ENCODE results near the gene FNIP1.
A peak's percentile ranks its signal among the peaks of the same experiment; 100 is the strongest.
"Not testable (repeated sequence)": the region's sequence is repeated elsewhere in the genome, so short reads cannot be mapped to it uniquely, and the experiment has no call there.

FNIP1 gene

GRCh38 chr5:131782717-131783116 lies 14.1 kb downstream of the FNIP1 start:
- H3K9me3 ChIP-seq (replicated peaks in 1 of 11), result peaks cover 0 to 48% (median 44%) of the 10 kb centered on the region in 11 experiments; a peak in 20 of 22 replicates
- H3K27me3 ChIP-seq, result no peaks in the 10 kb centered on the region
- H3K4me1 ChIP-seq, result peaks cover 0 to 15% (median 0%) of the 10 kb centered on the region in 10 experiments; a peak in 4 of 20 replicates
- no peak overlapping the region for H3K4me2 ChIP-seq
- H3K9ac ChIP-seq, result no peak overlapping the region
- no peak overlapping the region for H3K27ac ChIP-seq
- H4K20me1 ChIP-seq, result peaks cover 16 to 92% (median 46%) of the 10 kb centered on the region in 11 experiments; a peak in 19 of 22 replicates
- H3K36me3 ChIP-seq, result peaks cover 26 to 55% (median 47%) of the 10 kb centered on the region in 11 experiments; a peak in 21 of 22 replicates
- no peak for TF ChIP-seq Cebpa-rat (IDR thresholded peaks at IDR 0.05)
- no peak overlapping the region; a peak in 1 of 20 replicates for H3K4me3 ChIP-seq

GRCh38 chr5:131778141-131778540 lies 18.7 kb downstream of the FNIP1 start:
- H3K27ac ChIP-seq, H3K9ac ChIP-seq, H3K4me2 ChIP-seq, H3K4me1 ChIP-seq, H3K4me3 ChIP-seq, H3K27me3 ChIP-seq: not testable (repeated sequence)
- peaks cover 0 to 71% (median 54%) of the 10 kb centered on the region in 11 experiments; a peak in 20 of 22 replicates for H3K9me3 ChIP-seq (replicated peaks in 1 of 11)
- peaks cover 32 to 78% (median 56%) of the 10 kb centered on the region in 11 experiments; a peak in 21 of 22 replicates for H3K36me3 ChIP-seq
- peaks cover 0 to 92% (median 38%) of the 10 kb centered on the region in 11 experiments; a peak in 16 of 22 replicates for H4K20me1 ChIP-seq

- H3K4me2 ChIP-seq, result no peak overlapping the region
- peaks cover 0 to 63% (median 38%) of the 10 kb centered on the region in 11 experiments; a peak in 18 of 22 replicates for H3K9me3 ChIP-seq (replicated peaks in 1 of 11)
- no peak overlapping the region for H3K27ac ChIP-seq
- H3K4me1 ChIP-seq, result peaks cover 0 to 27% (median 4%) of the 10 kb centered on the region in 10 experiments; a peak in 14 of 20 replicates
- no peak overlapping the region for H3K4me3 ChIP-seq
- H4K20me1 ChIP-seq, result peaks cover 8 to 93% (median 52%) of the 10 kb centered on the region in 11 experiments; a peak in 17 of 22 replicates
- H3K27me3 ChIP-seq, result no peaks in the 10 kb centered on the region
- TF ChIP-seq Cebpa-rat (IDR thresholded peaks at IDR 0.05), result no peak
- H3K9ac ChIP-seq, result no peak overlapping the region
- peaks cover 19 to 78% (median 39%) of the 10 kb centered on the region in 11 experiments; a peak in 20 of 22 replicates for H3K36me3 ChIP-seq
These were observed 20.4 kb downstream of the FNIP1 start for GRCh38 chr5:131776450-131776849.

DNA sequence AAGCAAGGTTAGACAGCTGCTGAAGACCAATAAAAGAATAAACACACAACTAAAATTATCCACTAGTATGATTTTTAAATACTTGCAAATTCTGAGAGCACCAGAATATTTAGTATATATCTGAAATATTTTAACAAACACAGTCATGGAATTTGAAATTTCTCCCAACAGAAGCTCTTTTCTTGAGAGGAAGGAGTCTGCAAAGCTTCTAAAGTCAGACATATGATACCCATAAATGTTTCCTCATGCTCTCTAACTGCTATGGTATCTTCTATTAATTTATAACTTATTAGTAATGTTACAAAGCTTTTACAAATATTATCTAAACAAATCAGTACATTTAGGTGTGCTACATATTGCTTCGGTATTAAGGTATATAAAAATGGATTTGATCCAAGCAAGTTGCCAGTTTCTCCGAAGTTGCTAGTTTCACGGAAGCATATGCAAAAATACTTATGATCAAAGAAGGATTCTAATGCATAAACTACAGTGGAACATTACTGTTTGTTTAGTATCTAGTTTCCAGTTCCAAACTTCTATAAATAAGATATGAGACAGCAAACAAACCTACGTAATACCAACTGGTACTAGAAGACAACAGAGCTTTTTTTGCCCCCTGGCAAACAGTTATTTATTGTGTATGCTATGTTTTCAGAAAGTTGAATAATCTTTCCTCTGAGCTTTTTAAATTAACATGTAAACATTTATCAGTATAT lies 22.0 kb downstream of the FNIP1 start:
- peaks cover 0 to 48% (median 26%) of the 10 kb centered on the region in 11 experiments; a peak in 18 of 22 replicates for H3K9me3 ChIP-seq (replicated peaks in 1 of 11)
- H3K36me3 ChIP-seq, result peaks cover 11 to 61% (median 25%) of the 10 kb centered on the region in 11 experiments; a peak in 19 of 22 replicates
- no peaks in the 10 kb centered on the region for H3K27me3 ChIP-seq
- no peak for TF ChIP-seq Cebpa-rat (IDR thresholded peaks at IDR 0.05)
- no peak overlapping the region for H3K4me2 ChIP-seq
- H3K4me1 ChIP-seq, result peaks cover 5 to 43% (median 18%) of the 10 kb centered on the region in 10 experiments
- H3K9ac ChIP-seq, result no peak overlapping the region
- peaks cover 14 to 93% (median 58%) of the 10 kb centered on the region in 11 experiments; a peak in 19 of 22 replicates for H4K20me1 ChIP-seq
- H3K27ac ChIP-seq, result no peak overlapping the region
- no peak overlapping the region for H3K4me3 ChIP-seq

DNA sequence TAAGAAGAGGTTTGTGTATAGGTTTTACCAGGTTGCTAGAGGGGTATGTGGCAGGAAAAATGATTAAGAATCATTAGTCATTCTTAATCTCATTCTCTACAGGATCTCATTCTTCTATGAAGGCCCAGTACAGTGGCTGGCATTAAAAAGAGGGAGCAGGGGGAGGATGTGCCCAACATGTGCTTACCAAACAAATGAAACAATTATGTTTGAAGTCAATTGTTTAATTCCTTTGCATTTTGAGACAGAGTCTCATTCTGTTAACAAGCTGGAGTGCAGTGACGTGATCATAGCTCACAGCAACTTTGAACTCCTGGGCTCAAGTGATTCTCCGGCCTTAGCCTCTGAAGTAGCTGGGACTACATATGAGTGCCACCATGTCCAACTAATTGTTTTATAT lies 23.0 kb downstream of the FNIP1 start:
- Histone ChIP-seq H4K20me1 (peaks cover 18 to 95% (median 63%) of the 10 kb centered on the region in 11 experiments; a peak in 19 of 22 replicates), H3K27ac (no peak overlapping the region), H3K36me3 (peaks cover 11 to 55% (median 18%) of the 10 kb centered on the region in 11 experiments; a peak in 19 of 22 replicates), H3K27me3 (no peaks in the 10 kb centered on the region), H3K4me3 (no peak overlapping the region), H3K4me1 (peaks cover 11 to 53% (median 26%) of the 10 kb centered on the region in 10 experiments), H3K9me3 (replicated peaks in 1 of 11) (peaks cover 0 to 41% (median 19%) of the 10 kb centered on the region in 11 experiments; a peak in 17 of 22 replicates), H3K4me2 (no peak overlapping the region), H3K9ac (no peak overlapping the region)
- TF ChIP-seq Cebpa-rat (IDR thresholded peaks at IDR 0.05), result no peak

DNA sequence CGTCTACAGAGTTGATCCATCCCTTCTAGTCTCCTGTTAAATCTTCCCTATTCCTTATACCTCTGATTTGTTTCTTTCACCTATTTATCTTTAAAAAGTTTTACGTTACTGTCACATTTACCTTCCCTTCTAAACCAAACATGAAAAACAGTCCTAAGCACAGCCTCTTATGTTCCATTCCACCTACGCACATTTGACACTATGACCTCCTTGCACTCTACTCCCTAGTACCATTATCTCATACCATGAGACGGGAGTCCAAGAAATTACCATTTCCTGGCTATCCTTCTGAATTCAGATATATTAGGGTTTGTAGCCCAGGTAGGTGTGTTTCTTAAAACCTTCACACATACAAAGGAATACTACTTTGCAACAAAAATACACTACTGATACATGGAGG lies 25.1 kb downstream of the FNIP1 start:
- H3K9me3 ChIP-seq (replicated peaks in 1 of 11), result peaks cover 0 to 45% (median 30%) of the 10 kb centered on the region in 11 experiments; a peak in 19 of 22 replicates
- H3K4me1 ChIP-seq, result peaks cover 11 to 58% (median 26%) of the 10 kb centered on the region in 10 experiments
- peaks cover 10 to 45% (median 20%) of the 10 kb centered on the region in 11 experiments; a peak in 21 of 22 replicates for H3K36me3 ChIP-seq
- no peak overlapping the region for H3K4me3 ChIP-seq
- H3K9ac ChIP-seq, result no peak overlapping the region
- peaks cover 18 to 100% (median 57%) of the 10 kb centered on the region in 11 experiments; a peak in 18 of 22 replicates for H4K20me1 ChIP-seq
- TF ChIP-seq Cebpa-rat (IDR thresholded peaks at IDR 0.05), result no peak
- H3K4me2 ChIP-seq, result peak overlapping the region in 6 of 11 experiments; percentile 5 to 69 (median 26); a peak in 9 of 22 replicates
- no peak overlapping the region for H3K27ac ChIP-seq
- no peaks in the 10 kb centered on the region for H3K27me3 ChIP-seq

- H4K20me1 ChIP-seq, result peaks cover 18 to 100% (median 58%) of the 10 kb centered on the region in 11 experiments; a peak in 17 of 22 replicates
- H3K9ac ChIP-seq, result no peak overlapping the region
- no peak overlapping the region for H3K4me3 ChIP-seq
- peaks cover 11 to 58% (median 26%) of the 10 kb centered on the region in 10 experiments for H3K4me1 ChIP-seq
- peak overlapping the region; percentile 8 to 59 (median 39); a peak in 17 of 22 replicates for H3K4me2 ChIP-seq
- H3K36me3 ChIP-seq, result peaks cover 12 to 44% (median 22%) of the 10 kb centered on the region in 11 experiments
- H3K9me3 ChIP-seq (replicated peaks in 1 of 11), result peaks cover under 1 to 51% (median 35%) of the 10 kb centered on the region in 11 experiments
- TF ChIP-seq Cebpa-rat (IDR thresholded peaks at IDR 0.05), result no peak
- no peak overlapping the region for H3K27ac ChIP-seq
- H3K27me3 ChIP-seq, result no peaks in the 10 kb centered on the region
These were observed 26.9 kb downstream of the FNIP1 start for GRCh38 chr5:131769961-131770360.

- H3K9me3 ChIP-seq (replicated peaks in 1 of 11), result peaks cover 7 to 54% (median 42%) of the 10 kb centered on the region in 11 experiments
- peak overlapping the region; percentile 8 to 59 (median 39); a peak in 18 of 22 replicates for H3K4me2 ChIP-seq
- H3K27ac ChIP-seq, result no peak overlapping the region
- no peak overlapping the region for H3K9ac ChIP-seq
- H3K4me1 ChIP-seq, result peaks cover 11 to 58% (median 26%) of the 10 kb centered on the region in 10 experiments
- no peak for TF ChIP-seq Cebpa-rat (IDR thresholded peaks at IDR 0.05)
- H4K20me1 ChIP-seq, result peaks cover 18 to 100% (median 58%) of the 10 kb centered on the region in 11 experiments; a peak in 17 of 22 replicates
- no peak overlapping the region for H3K4me3 ChIP-seq
- H3K36me3 ChIP-seq, result peaks cover 17 to 47% (median 29%) of the 10 kb centered on the region in 11 experiments
- H3K27me3 ChIP-seq, result no peaks in the 10 kb centered on the region
These were observed 27.5 kb downstream of the FNIP1 start for GRCh38 chr5:131769336-131769735.

DNA sequence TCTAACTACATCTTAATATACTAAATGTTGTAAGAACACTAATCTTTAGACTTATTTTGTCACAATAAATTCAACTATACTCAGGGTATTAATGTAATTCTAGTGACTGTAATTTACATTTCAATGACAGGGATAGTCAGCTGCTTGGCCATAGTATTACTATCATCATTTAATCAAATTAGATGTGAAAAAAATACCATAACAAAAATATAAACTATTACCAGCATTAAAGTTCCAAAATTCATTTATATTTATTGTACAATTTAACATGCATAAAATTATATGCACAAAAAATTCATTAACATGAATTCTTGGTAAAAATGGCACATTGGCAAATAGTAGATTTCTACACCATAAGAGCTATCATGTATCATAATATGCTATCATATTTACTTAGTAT lies 28.9 kb downstream of the FNIP1 start:
- Histone ChIP-seq H3K9ac (no peak overlapping the region), H4K20me1 (peaks cover 13 to 100% (median 52%) of the 10 kb centered on the region in 11 experiments; a peak in 17 of 22 replicates), H3K4me2 (no peak overlapping the region; a peak in 1 of 22 replicates), H3K9me3 (replicated peaks in 1 of 11) (peaks cover 21 to 60% (median 54%) of the 10 kb centered on the region in 11 experiments), H3K4me3 (no peak overlapping the region), H3K27ac (no peak overlapping the region), H3K36me3 (peaks cover 26 to 52% (median 37%) of the 10 kb centered on the region in 11 experiments), H3K4me1 (peaks cover 11 to 46% (median 26%) of the 10 kb centered on the region in 10 experiments), H3K27me3 (no peaks in the 10 kb centered on the region)
- TF ChIP-seq Cebpa-rat (IDR thresholded peaks at IDR 0.05), result no peak
